Ovary (tissue), 1 donor: ENCODE measurements around the gene F13A1.

ENCODE experiments used
- EP300 ChIP-seq: sonication (generic); formaldehyde crosslinking; IDR thresholded peaks from one replicate; pipeline ENCODE4 v1.6.1; 2017; ENCODE audit warnings: antibody characterized with exemption
- POLR2A ChIP-seq: fragments of 450-650 bp; IDR thresholded peaks from one replicate; pipeline ENCODE4 v1.6.1; 2017; ENCODE audit warnings: antibody characterized with exemption, mild to moderate bottlenecking, moderate library complexity

- TF ChIP-seq EP300 = no peak
- no peak for TF ChIP-seq POLR2A
Measured at GRCh38 chr6:6234963-6235362, 85.5 kb downstream of the F13A1 start.
